ENCODE measurements around the gene GTF3C2.
"Not testable (repeated sequence)": the region's sequence is repeated elsewhere in the genome, so short reads cannot be mapped to it uniquely, and the experiment has no call there.

The GTF3C2 gene

DNA sequence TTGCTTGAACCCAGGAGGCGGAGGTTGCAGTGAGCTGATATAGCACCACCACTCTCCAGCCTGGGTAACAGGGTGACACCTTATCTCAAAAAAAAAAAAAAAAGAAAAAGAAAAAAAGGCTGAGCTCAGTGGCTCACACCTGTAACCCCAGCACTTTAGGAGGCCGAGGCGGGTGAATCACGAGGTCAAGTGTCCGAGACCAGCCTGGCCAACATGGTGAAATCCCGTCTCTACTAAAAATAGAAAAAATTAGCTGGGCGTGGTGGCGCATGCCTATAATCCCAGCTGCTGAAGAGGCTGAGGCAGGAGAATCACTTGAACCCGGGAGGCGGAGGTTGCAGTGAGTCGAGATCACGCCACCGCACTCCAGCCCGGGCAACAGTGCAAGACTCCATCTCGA is 36.7 kb downstream of the GTF3C2 start:
- DNase-seq: not testable (repeated sequence)

DNA sequence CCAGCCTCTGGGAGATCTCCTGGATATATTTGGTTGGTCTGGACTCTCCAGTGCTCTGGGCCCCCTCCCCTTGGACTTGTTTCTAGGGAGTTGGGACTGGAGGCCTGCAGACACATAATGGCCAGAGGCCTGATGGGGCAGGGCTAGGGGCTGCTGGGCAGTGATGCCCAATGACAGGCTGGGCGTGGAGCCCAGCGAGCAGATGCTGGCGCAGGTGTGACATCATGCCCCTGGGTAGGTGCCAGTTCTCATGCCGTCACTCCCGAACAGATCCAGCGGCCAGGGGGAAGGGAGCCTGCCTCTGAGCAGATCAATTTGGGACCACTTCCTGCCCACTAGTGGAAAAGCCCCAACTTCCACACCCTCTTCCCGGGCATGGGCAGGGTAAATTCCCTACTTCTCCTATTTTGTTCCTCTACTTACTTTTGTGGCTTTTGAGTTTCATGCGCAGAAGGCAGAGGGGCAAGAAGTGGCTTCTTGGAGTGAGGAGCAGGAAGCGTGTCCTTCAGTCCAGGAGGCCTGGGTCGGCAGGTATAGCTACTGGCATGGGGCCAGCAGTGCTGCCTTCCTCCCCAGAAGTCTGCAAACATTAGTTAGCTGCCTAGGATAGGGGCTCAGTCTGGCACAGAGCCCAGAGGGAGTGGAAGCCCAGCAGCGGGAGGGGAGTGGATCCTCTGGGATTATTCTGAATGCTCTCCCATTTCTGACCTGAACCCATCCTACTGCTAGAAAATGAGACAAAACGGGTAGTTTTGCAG is 39.7 kb downstream of the GTF3C2 start:
- DNase-seq: no peak

DNA sequence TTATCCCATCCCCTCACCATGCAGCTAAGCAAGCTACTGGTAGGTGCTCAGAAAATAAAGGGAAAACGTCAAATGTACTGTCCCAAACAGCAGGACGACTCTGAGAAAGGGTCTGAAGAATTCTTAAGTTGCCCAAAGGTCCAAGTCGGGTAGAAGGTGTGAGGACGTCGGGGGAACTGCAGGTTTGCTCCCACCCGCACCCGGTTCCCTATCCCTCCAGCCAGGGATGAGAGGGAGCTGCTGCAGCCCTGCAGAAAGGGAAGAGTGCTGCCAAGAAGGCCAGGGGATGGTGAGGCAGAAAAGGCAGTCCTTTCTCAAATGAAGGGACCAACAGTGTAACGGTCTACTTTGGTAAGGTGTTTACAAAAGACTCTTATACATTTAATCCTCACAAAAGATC is 41.4 kb downstream of the GTF3C2 start:
- no peak for DNase-seq

DNA sequence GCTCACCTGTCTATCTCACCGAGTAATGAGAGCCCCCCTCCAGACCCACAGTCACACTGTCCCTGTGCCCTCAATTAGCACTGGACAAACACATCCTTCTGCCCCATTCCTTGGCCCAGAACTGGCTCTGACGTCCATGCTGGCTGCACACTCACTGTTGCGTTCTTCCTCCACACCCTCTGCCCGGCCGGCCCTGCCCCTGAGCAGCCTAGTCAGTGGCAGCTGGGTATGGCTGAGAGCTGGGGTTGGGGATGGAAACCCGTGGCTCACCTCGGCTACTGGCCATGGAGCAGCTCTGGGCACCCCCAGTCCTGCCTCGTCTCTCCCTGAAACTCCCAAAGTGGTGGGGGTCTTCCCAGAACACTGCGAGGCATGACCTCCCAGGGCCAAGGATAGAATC is 41.9 kb downstream of the GTF3C2 start:
- DNase-seq: no peak

DNA sequence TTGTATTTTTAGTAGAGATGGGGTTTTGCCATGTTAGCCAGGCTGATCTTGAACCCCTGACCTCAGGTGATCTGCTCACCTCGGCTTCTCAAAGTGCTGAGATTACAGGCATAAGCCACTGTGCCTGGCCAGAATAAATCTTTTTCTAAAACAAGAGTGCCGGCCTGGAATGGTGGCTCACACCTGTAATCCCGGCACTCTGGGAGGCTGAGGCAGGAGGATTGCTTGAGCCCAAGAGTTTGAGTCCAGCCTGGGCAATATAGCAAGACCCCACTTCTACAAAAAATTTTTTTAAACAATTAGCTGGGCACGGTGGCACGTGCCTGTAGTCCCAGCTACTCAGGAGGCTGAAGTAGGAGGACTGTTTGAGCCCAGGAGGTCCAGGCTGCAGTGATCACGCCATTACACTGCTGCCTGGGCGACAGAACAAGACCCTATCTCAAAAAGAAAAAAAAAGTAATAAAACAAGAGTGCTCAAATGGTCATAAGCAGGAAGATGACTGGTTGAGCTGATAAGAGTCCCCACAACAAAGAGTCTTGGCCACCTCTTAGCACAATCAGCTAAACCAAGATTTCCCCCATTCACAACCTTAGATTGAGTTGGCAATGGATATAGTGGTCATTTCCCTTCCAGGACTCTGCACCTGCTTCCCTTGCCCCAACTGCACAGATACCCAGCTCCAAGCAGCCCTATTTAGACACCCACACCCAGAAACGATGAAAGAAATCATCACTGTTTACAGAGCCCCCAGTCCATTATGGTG is 42.5 kb downstream of the GTF3C2 start:
- DNase-seq: no peak

DNA sequence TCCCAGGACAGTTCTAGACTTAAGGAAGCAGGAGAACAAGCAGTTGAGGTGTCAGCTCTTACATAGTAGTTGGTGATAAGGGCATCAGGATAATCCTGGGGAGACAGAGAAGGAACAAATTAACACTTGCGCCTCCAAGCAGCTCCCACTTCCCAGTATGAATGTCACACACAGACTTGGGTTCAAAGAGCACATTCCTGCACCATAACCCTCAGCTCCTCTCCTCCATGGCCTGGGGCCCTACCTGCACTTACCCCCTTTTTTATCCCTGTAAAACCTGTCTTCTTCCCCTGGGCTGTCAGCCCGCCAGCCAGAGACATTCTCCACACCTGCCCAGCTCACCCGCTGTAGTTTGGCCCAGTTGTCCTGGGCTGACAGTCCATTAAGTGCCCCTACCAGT is 44.4 kb downstream of the GTF3C2 start:
- DNase-seq: no peak

DNA sequence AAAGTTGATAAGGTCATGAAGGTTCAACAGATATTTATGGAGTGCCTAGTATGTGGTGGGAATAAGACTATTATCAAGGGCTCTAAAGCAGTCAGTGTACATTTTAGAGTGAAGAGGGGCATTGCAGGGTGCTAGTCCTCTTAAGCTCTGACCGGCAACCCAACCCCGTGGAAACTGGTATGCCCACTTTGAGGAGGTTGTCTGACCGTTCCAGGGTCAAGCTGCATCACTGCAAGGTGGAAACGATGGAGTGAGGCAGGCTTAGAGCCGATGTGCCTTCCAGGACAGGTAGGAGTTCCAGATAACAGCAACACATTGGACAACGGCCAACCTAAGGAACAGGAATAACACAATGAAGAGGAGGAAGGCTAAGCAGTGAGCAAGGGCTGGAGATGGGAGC is 46.9 kb downstream of the GTF3C2 start:
- no peak for DNase-seq

DNA sequence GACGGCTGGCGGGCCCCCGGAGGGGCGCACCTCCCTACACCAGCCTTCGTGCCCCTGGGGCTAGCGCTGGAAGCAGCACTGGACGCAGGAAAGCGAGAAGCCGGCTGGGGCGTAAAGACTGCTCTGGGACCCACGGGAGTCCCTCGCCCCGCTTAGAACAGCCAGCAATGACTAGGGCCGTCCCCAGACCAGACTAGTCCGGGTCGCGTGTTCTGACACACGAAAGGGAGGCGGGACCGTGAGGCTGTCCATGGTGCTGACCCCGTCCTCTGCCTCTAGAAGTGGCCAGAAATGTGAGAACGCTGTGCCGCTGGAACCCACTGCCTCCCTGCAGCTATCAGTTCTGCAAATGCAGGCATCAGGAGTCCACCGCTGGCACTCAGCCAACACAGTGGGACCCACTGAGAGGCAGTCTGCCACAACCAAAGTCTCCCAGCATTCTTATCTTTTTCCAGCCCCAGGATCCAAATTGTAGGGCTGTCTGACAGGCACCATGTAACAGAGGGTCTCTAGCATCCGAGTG is 48.1 kb downstream of the GTF3C2 start, which contains the start of gene UCN:
Gene UCN, minus strand, starts transcription at position 87 of the 523 bp plus-strand sequence. CDS start 550 bp downstream, outside the sequence.
- DNase-seq: no peak

DNA sequence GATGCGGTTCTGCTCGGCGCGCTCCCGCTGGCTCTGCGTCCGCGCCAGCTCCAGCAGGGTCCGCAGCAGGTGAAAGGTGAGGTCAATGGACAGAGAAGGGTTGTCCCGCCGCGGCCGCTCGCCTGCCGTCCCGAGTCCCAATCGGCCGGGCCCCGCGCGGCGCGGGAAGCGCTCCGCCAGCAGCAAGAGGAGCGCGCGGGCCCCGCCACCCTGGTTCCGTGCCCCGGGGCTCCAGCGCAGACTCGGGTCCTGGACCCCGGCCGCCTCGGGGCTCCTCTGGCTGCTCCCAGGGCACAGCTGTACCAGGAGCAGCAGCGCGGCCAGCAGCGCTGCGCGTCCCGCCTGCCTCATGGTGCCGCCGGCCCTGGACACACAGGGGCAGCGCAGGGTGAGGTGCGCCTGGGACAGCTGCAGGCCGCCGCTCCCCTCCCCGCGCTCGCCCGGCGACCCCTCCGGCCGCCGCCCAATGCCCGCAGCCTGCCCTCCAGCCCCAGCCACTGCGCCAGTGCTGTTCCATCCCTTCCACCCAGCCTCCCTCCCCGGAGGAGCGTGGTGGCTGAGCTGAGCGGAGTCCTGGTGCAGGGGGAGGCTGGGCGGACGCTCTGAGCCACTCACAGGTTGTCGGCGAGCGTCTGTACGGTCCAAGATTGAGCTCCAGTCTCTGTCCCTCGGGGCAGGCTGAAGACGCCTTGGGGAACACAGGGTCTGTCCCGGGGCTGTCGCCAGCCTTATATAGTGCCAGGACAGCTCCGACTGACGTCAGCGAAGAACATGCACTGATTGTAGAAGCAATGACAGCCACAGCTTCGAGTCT is 48.8 kb downstream of the GTF3C2 start:
- DNase-seq: no peak

DNA sequence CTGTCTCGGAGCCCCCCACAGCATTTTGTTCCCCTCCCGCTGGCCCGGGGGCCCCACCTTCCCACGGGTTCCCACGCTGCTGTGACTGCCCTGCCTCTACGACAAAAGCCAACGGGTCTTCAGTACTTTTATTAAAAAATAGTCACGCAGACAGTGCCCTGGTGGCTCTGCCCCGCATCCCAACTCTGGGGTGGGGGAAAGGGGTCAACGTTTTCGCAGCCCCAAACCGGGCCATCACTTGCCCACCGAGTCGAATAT is 49.3 kb downstream of the GTF3C2 start:
- no peak for DNase-seq

DNA sequence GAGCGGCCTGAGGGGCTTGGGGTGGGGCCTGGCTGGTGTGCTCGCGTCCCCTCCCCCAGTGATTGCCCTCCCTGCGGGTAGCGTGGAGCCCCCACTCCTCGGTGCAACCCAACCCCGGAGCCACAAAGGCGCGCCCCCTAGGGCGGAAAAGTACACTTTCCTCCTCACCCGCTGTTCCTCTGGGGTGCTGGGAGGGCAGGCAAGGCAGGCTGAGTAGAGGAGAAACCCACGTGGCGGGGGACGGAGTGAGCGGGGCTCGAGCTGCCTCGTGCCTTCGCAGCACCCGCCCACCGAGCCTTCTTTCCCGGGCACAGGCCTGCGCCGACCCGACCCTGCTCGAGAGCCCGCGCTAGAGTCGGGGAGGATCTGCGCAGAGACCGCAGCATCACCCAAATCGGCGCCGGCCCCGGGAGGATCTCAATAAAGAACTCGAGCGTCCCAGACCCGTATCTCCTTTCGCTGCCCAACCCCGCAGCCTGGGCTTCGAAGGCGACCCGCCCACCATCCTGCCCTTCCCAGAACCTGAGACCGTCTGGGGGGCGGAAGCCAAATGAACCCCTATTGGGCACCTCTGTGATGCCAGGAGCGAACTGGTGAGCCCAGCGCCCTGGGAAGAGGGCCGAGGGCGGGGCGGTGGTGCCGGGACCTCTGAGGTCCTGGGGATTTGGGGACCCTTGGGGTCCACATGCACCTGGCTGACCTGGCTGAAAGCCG is 49.8 kb downstream of the GTF3C2 start:
- no peak for DNase-seq

DNA sequence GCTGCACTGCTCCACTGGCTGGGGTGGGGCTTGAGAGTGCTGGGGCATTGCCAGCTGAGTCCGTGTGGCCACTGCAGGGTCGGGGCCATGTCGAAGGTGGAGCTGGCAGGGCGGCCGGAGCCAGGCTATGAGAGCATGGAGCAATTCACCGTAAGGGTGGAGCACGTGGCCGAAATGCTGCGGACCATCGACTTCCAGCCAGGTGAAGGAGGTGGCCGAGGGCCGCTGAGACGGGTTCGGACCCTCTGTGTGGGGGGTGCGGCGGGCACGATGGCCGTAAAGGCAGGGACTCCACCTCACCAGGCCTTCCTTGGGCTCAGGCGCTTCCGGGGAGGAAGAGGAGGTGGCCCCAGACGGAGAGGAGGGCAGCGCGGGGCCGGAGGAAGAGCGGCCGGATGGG is 50.4 kb downstream of the GTF3C2 start:
- no peak for DNase-seq

DNA sequence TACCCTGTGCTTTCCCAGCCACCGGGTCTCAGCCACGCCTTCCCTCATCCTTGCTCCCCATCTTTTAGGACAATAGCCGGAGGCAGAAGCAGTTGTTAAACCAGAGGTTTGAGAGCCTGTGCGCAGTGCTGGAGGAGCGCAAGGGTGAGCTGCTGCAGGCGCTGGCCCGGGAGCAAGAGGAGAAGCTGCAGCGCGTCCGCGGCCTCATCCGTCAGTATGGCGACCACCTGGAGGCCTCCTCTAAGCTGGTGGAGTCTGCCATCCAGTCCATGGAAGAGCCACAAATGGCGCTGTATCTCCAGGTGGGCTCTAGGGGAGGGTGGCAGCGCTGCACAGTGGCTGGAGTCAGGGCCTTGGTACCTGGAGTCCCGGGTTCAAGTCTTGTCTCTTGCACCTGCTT is 51.0 kb downstream of the GTF3C2 start:
- DNase-seq: no peak

DNA sequence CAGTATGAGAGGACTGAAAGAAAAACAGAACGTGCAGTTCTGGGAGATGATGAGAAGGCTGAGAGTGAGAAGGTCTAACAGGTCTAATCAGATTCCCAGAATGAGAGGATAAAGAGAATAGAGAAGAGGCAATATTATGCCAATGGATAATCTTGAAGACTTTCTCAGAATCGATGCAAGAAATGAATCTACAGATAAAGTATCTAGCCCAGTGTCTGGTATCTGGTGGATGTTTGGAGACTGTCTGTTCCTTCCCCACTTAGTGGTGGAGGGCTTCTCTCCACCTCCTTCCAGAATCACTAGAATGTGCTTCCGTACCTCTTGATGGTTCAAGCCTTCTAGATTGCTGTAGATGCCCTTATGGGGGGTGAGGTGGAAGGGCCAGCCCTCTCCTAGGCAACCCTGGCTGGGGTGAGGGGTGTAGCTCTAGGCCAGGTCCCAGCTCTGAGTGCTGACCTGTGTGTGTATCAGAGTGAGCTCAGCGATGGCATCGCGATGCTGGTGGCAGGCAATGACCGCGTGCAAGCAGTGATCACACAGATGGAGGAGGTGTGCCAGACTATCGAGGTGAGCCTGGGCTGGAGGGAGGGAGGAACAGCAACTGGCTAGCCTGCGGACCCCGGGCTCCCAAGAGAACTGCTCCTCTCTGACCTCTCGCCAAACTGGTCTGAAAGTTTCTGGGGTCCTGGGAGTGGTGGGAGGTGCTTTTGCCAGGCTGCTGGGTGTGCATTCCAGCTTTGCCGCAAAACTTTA is 51.9 kb downstream of the GTF3C2 start:
- DNase-seq: no peak

DNA sequence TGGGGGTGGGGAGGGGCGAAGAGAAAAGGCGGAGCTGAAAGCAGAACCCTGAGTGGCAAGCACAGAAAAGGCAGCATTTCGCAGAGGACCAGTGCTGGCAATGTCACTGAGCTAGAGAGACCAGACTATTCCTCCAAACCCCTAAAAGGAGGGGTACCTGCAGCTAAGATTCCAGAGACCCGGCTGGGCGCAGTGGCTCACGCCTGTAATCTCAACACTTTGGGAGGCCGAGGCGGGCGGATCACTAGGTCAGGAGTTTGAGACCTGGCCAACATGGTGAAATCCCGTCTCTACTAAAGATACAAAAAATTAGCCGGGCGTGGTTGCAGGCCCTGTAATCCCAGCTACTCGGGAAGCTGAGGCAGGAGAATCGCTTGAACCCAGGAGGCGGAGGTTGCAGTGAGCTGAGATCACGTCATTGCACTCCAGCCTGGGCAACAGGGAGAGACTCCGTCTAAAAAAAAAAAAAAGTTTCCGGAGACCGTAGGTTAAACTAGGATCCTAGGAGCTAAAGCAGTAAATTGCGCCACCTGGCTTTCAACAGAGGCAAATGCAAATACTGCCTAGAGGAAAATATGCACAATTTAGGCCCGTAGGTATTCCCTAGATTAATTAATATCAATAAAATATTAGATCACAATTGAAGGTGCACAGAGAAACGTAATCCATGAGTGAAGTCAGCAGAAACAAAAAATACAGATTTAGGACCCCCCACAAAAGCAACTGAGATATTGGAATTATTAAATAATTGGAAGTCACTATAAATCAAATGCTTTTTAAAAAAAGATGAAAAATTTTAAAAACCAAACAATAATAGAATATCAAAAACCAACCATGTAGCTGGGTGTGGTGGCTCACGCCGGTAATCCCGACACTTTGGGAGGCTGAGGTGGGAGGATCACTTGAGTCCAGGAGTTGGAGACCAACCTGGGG is 53.2 kb downstream of the GTF3C2 start:
- peak; percentile 18 for DNase-seq

DNA sequence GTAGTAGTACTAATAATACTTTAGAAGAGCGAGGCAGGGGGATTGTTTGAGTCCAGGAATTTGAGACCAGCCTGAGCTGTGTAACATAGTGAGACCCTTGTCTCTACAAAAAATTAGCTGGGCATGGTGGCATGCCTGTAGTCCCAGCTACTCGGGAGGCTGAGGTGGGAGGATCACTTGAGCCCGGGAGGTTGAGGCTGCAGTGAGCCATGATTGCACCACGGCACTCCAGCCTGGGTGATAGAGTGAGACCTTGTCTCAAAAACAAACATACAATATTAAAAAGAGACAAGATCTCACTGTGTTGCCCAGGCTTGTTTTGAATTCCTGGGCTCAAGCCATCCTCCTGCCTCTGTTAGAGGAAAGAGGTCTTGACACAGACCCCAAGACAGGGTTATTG is 56.0 kb downstream of the GTF3C2 start:
- not testable (repeated sequence) for DNase-seq

DNA sequence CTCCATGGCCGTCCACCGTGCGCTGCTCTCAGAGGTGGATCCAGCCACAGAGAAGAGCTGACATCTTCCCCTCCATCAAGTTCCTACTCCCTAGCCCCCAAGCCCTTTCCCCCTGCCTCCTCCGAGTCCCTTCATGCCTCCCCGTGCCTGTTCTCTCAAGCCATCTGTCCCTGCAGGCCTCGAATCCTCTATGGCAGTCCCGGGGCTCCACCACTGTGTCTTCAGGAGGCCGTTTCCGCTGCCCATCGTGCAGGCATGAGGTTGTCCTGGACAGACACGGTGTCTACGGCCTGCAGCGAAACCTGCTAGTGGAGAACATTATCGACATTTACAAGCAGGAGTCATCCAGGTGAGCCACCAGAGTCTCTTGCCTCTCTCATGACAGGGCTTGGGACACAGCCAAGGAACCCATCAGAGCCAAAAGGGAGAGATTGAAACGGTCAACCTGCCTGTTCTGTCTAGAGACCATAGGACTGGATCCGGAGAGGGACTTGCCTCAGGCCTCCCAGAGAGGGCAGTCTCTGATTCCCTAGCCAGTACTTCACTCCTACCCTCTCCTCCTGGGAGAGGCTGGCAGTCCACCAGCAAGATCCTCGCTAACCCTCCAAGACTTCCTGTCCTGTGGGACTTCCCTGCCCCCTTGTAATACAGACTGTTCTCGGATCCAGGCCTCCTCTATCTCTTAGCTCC is 58.0 kb downstream of the GTF3C2 start:
- DNase-seq: no peak

DNA sequence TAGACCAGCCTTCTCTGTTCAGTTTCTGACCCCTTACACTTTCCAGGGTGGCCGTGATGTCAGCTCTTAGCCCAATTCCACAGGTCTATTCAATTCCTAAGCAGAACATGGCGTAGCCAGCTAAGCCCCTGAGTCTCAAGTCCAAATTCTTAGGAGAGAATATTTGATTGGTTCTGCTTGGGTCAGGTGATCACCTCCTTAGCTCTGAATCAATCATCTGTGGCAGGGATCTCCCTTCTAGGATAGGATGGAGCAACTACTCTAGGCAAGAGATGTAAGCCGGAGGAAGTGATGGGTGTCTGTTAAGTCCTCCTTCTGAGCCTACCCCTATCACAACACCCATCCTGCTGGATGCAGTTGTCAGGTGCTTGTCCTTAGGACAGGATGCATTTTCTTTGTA is 59.4 kb downstream of the GTF3C2 start:
- no peak for DNase-seq

DNA sequence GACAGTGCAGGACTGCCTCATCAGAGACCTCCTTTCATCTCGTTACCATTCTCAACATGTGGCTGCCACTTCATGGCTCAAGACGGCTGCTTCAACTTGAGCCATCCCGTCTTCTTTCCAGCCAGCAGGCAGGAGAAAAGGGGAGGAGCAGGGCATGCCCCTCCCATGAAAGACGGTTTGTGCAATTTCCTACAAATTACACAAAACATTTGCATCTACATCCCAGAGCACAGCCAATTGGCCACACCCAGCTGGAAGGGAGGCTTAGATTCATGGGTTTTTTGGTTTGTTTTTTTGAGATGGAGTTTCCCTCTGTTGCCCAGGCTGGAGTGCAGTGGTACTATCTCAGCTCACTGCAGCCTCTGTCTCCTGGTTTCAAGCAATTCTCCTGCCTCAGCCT is 60.1 kb downstream of the GTF3C2 start:
- no peak for DNase-seq

DNA sequence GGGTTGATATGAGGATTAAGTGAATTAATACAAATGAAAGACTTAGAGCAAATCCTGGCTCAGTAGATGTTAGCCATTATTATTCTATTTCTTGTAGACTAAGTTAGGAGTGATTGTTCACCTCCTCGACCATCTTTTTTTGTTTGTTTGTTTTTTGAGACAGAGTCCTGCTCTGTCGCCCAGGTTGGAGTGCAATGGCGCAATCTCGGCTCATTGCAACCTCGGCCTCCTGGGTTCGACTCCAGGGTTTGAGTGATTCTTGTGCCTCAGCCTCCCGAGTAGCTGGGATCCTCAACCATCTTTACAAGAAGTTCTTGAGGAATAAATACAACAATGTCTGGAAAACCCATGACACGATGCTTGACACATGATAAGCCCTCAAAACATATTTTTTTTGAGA is 61.6 kb downstream of the GTF3C2 start:
- no peak for DNase-seq

Data from activated T-cell treated with anti-CD3 and anti-CD28 coated beads for 4 hours (primary cell).